ENCODE results near the gene AEN.
A peak's percentile ranks its signal among the peaks of the same experiment; 100 is the strongest.

Gene AEN

GRCh38 chr15:88620995-88621772 is at the start of gene AEN:
Gene AEN (plus strand): TSS chr15:88621340. CDS start chr15:88626210, 4,870 bp downstream.
- DNase-seq (ENCODE audit: low spot score), result peak; percentile 96

- DNase-seq (ENCODE audit: low spot score), result no peak
Measured at GRCh38 chr15:88571852-88572259, 49.3 kb upstream of the AEN start.

- no peak for DNase-seq (ENCODE audit: low spot score)
Measured at GRCh38 chr15:88574077-88574476, 47.1 kb upstream of the AEN start.

- DNase-seq (ENCODE audit: low spot score), result no peak
Measured at GRCh38 chr15:88574655-88575054, 46.5 kb upstream of the AEN start.

- DNase-seq (ENCODE audit: low spot score), result no peak
Measured at GRCh38 chr15:88579322-88579721, 41.8 kb upstream of the AEN start.

- DNase-seq (ENCODE audit: low spot score), result no peak
Measured at GRCh38 chr15:88580532-88580931, 40.6 kb upstream of the AEN start.

- DNase-seq (ENCODE audit: low spot score), result no peak
Measured at GRCh38 chr15:88586401-88587162, 34.6 kb upstream of the AEN start.

GRCh38 chr15:88590759-88591158 is 30.4 kb upstream of the AEN start:
- DNase-seq (ENCODE audit: low spot score), result no peak

- DNase-seq (ENCODE audit: low spot score), result no peak
Measured at GRCh38 chr15:88591384-88591783, 29.8 kb upstream of the AEN start.

GRCh38 chr15:88603885-88604284 is 17.3 kb upstream of the AEN start:
- no peak for DNase-seq (ENCODE audit: low spot score)

- DNase-seq (ENCODE audit: low spot score), result no peak
Measured at GRCh38 chr15:88604381-88605188, 16.6 kb upstream of the AEN start.

- DNase-seq (ENCODE audit: low spot score), result no peak
Measured at GRCh38 chr15:88605189-88606069, 15.7 kb upstream of the AEN start.

GRCh38 chr15:88606070-88606794 is 14.9 kb upstream of the AEN start:
- DNase-seq (ENCODE audit: low spot score), result no peak

- DNase-seq (ENCODE audit: low spot score), result no peak
Measured at GRCh38 chr15:88607951-88608350, 13.2 kb upstream of the AEN start.

- no peak for DNase-seq (ENCODE audit: low spot score)
Measured at GRCh38 chr15:88608607-88609181, 12.4 kb upstream of the AEN start.

GRCh38 chr15:88609344-88610090 is 11.6 kb upstream of the AEN start:
- DNase-seq (ENCODE audit: low spot score), result no peak

- no peak for DNase-seq (ENCODE audit: low spot score)
Measured at GRCh38 chr15:88610701-88611231, 10.4 kb upstream of the AEN start.

GRCh38 chr15:88612186-88612796 is 8.8 kb upstream of the AEN start:
- DNase-seq (ENCODE audit: low spot score), result no peak
